Cardiac septum (tissue), 1 donor: ENCODE measurements around the gene PPFIBP2. TPM values are rescaled to one million over a fixed set of nuclear protein-coding genes. Genes with fewer than 3 reads are reported as not detected.

Source experiments
- DNase-seq: peaks from one replicate; pipeline ENCODE4 v3.0.0-alpha.2; 2020; ENCODE audit warnings: low spot score
- intact Hi-C: fragments of 100-400 bp; cut with DNase I; formaldehyde crosslinking; loops from one replicate; pipeline ENCODE4 v1.14.0; 2022
- long read RNA-seq: library from polyadenylated mRNA; unstranded; transcript quantifications from one replicate; pipeline ENCODE4 v2.0.0, GENCODE V29; 2021
- total RNA-seq: library from RNA; stranded (reverse); fragmentation: NEBNext Ultra II Directional; extraction: Animal tissue kit (Norgen Biotek cat#: 25700); gene quantifications from one replicate; pipeline ENCODE4 v1.2.1, GENCODE V29; 2021
- donor health status: DM: no; HTN: no; CAD: no.

The PPFIBP2 gene
- total RNA-seq: 14.9 TPM
- long read RNA-seq, partial matches to known transcripts: 1 of 6 reads
- long read RNA-seq, other reads (novel, unspliced or antisense): 5 of 6 reads

- peak; percentile 95 for DNase-seq
- intact Hi-C loops: loop anchor here (2.0 to 5.0 kb wide), 4 partner anchors 34 to 144 kb away; no protein-coding TSS in a partner anchor
Observed at GRCh38 chr11:7513234-7514098, at the start of gene PPFIBP2. TSS of gene PPFIBP2 (plus strand) at chr11:7513999. CDS start at chr11:7549476, 35,477 bp downstream.

- intact Hi-C loops: no loop called here
- DNase-seq: no peak
Observed at GRCh38 chr11:7467652-7468051, 46.1 kb upstream of the PPFIBP2 start.

GRCh38 chr11:7469351-7469865 is 44.4 kb upstream of the PPFIBP2 start:
- DNase-seq: no peak

GRCh38 chr11:7471071-7471470 is 42.7 kb upstream of the PPFIBP2 start:
- DNase-seq: no peak
- intact Hi-C loops: no loop called here

More at GRCh38 chr11:7469351-7469865, 44.4 kb upstream of the PPFIBP2 start:
- intact Hi-C loops: no loop called here

GRCh38 chr11:7473717-7474116 is 40.1 kb upstream of the PPFIBP2 start:
- no peak for DNase-seq
- intact Hi-C loops: no loop called here

GRCh38 chr11:7480113-7480512 is 33.7 kb upstream of the PPFIBP2 start:
- intact Hi-C loops: no loop called here
- DNase-seq: no peak

- no peak for DNase-seq
- intact Hi-C loops: no loop called here
Observed at GRCh38 chr11:7484131-7484530, 29.7 kb upstream of the PPFIBP2 start.

- no peak for DNase-seq
- intact Hi-C loops: no loop called here
Observed at GRCh38 chr11:7484645-7485044, 29.2 kb upstream of the PPFIBP2 start.

- DNase-seq: no peak
- intact Hi-C loops: no loop called here
Observed at GRCh38 chr11:7485186-7486097, 28.4 kb upstream of the PPFIBP2 start, which contains the start of gene OLFML1. TSS of gene OLFML1 (plus strand) at chr11:7485506. CDS start at chr11:7485876, 370 bp downstream.

GRCh38 chr11:7486098-7486780 is 27.6 kb upstream of the PPFIBP2 start:
- intact Hi-C loops: no loop called here
- no peak for DNase-seq

- intact Hi-C loops: no loop called here
- no peak for DNase-seq
Observed at GRCh38 chr11:7486781-7487140, 27.0 kb upstream of the PPFIBP2 start.

- no peak for DNase-seq
- intact Hi-C loops: no loop called here
Observed at GRCh38 chr11:7487360-7487759, 26.4 kb upstream of the PPFIBP2 start.

GRCh38 chr11:7488681-7489080 is 25.1 kb upstream of the PPFIBP2 start:
- intact Hi-C loops: no loop called here
- no peak for DNase-seq

- no peak for DNase-seq
- intact Hi-C loops: no loop called here
Observed at GRCh38 chr11:7489376-7489775, 24.4 kb upstream of the PPFIBP2 start.

GRCh38 chr11:7490054-7490453 is 23.7 kb upstream of the PPFIBP2 start:
- DNase-seq: no peak
- intact Hi-C loops: no loop called here

- no peak for DNase-seq
- intact Hi-C loops: no loop called here
Observed at GRCh38 chr11:7490535-7490934, 23.3 kb upstream of the PPFIBP2 start.

GRCh38 chr11:7492253-7492652 is 21.5 kb upstream of the PPFIBP2 start:
- intact Hi-C loops: no loop called here
- no peak for DNase-seq

- no peak for DNase-seq
- intact Hi-C loops: no loop called here
Observed at GRCh38 chr11:7493670-7494069, 20.1 kb upstream of the PPFIBP2 start.

- no peak for DNase-seq
- intact Hi-C loops: no loop called here
Observed at GRCh38 chr11:7494086-7494745, 19.6 kb upstream of the PPFIBP2 start.
